Mesodermal cell (in vitro differentiated cells): ENCODE data around the gene PKN2.

Source experiments
- H3K27ac ChIP-seq: 2 replicates; pipeline ENCODE4 v1.7.0; 2013; ENCODE audit warnings: mild to moderate bottlenecking, low read depth, low read length, moderate library complexity; ENCODE audit not compliant: severe bottlenecking
- H3K36me3 ChIP-seq: 2 replicates; pipeline ENCODE4 v1.7.1; 2013; ENCODE audit warnings: mild to moderate bottlenecking, low read length, moderate library complexity; ENCODE audit not compliant: control insufficient read depth, insufficient read depth
- H3K4me1 ChIP-seq: one replicate; pipeline ENCODE4 v1.7.1; 2013; ENCODE audit warnings: mild to moderate bottlenecking, low read length; ENCODE audit not compliant: insufficient read depth, control insufficient read depth, poor library complexity, severe bottlenecking
- H3K4me3 ChIP-seq: 2 replicates; pipeline ENCODE4 v1.7.0; 2013; ENCODE audit warnings: low read length, control low read depth, mild to moderate bottlenecking; ENCODE audit not compliant: insufficient read depth, poor library complexity, severe bottlenecking; ENCODE audit errors: extremely low read depth
- H3K9me3 ChIP-seq: 2 replicates; pipeline ENCODE4 v1.7.1; 2013; ENCODE audit warnings: mild to moderate bottlenecking, low read length, moderate library complexity; ENCODE audit not compliant: control insufficient read depth
- WGBS, 2 experiments: methylation state at CpG; one replicate each; pipeline ENCODE4 v1.1.5; 2013; ENCODE audit warnings: missing lambda C conversion rate in 2 of 2; ENCODE audit not compliant: insufficient coverage in 2 of 2; 5-methylcytosine and 5-hydroxymethylcytosine counted together

Gene PKN2

GRCh38 chr1:88763649-88764406 is 79.8 kb downstream of the PKN2 start:
- peaks cover 22% of the 10 kb centered on the region for H3K36me3 ChIP-seq
- no peak overlapping the region for H3K27ac ChIP-seq
- no peaks in the 10 kb centered on the region for H3K9me3 ChIP-seq
- 89 to 100% methylated on average over 1 of the region's 1 CpG for WGBS, 2 experiments
- no peak overlapping the region for H3K4me3 ChIP-seq
- H3K4me1 ChIP-seq = no peaks in the 10 kb centered on the region

- Histone ChIP-seq H3K4me1 (no peaks in the 10 kb centered on the region), H3K4me3 (no peak overlapping the region), H3K36me3 (peaks cover 30% of the 10 kb centered on the region), H3K9me3 (no peaks in the 10 kb centered on the region), H3K27ac (no peak overlapping the region)
These were observed 84.1 kb downstream of the PKN2 start for GRCh38 chr1:88768187-88768586.

GRCh38 chr1:88768816-88769215 is 84.7 kb downstream of the PKN2 start:
- Histone ChIP-seq H3K27ac (no peak overlapping the region), H3K36me3 (peaks cover 36% of the 10 kb centered on the region), H3K9me3 (no peaks in the 10 kb centered on the region), H3K4me1 (peaks cover 2% of the 10 kb centered on the region), H3K4me3 (no peak overlapping the region)
- 87 to 89% methylated on average over 2 to 4 of the region's 5 CpGs for WGBS, 2 experiments

- H3K9me3 ChIP-seq = no peaks in the 10 kb centered on the region
- H3K4me3 ChIP-seq = no peak overlapping the region
- WGBS, 2 experiments = 100% methylated on average over 1 of the region's 3 CpGs; no CpG with 5 or more reads in 1 of the 2 experiments
- H3K27ac ChIP-seq = peak overlapping the region; percentile 25
- peaks cover 54% of the 10 kb centered on the region for H3K36me3 ChIP-seq
- H3K4me1 ChIP-seq = peaks cover 10% of the 10 kb centered on the region
These were observed 89.6 kb downstream of the PKN2 start for GRCh38 chr1:88773540-88774150.

GRCh38 chr1:88774151-88774556 is 90.1 kb downstream of the PKN2 start:
- Histone ChIP-seq H3K4me1 (peaks cover 10% of the 10 kb centered on the region), H3K4me3 (no peak overlapping the region), H3K27ac (peak overlapping the region; percentile 25), H3K9me3 (no peaks in the 10 kb centered on the region), H3K36me3 (peaks cover 56% of the 10 kb centered on the region)
- 50 to 100% methylated on average over 1 of the region's 1 CpG for WGBS, 2 experiments

GRCh38 chr1:88777604-88778149 is 93.6 kb downstream of the PKN2 start:
- peaks cover 53% of the 10 kb centered on the region for H3K36me3 ChIP-seq
- 17 to 80% methylated on average over 1 of the region's 3 CpGs for WGBS, 2 experiments
- no peak overlapping the region for H3K4me3 ChIP-seq
- H3K9me3 ChIP-seq = no peaks in the 10 kb centered on the region
- H3K4me1 ChIP-seq = peaks cover 10% of the 10 kb centered on the region
- peak overlapping the region; percentile 38 for H3K27ac ChIP-seq

GRCh38 chr1:88779880-88780279 is 95.8 kb downstream of the PKN2 start:
- Histone ChIP-seq H3K4me3 (no peak overlapping the region), H3K9me3 (no peaks in the 10 kb centered on the region), H3K36me3 (peaks cover 50% of the 10 kb centered on the region), H3K4me1 (peaks cover 3% of the 10 kb centered on the region), H3K27ac (no peak overlapping the region)

GRCh38 chr1:88780485-88780884 is 96.4 kb downstream of the PKN2 start:
- Histone ChIP-seq H3K36me3 (peaks cover 50% of the 10 kb centered on the region), H3K9me3 (no peaks in the 10 kb centered on the region), H3K27ac (no peak overlapping the region)

GRCh38 chr1:88783145-88783544 is 99.1 kb downstream of the PKN2 start:
- peaks cover 61% of the 10 kb centered on the region for H3K36me3 ChIP-seq
- no peaks in the 10 kb centered on the region for H3K4me1 ChIP-seq
- H3K4me3 ChIP-seq = no peak overlapping the region
- 83 to 88% methylated on average over 1 of the region's 2 CpGs for WGBS, 2 experiments
- no peak overlapping the region for H3K27ac ChIP-seq
- no peaks in the 10 kb centered on the region for H3K9me3 ChIP-seq

More at GRCh38 chr1:88780485-88780884, 96.4 kb downstream of the PKN2 start:
- H3K4me1 ChIP-seq = peaks cover 3% of the 10 kb centered on the region
- H3K4me3 ChIP-seq = no peak overlapping the region

GRCh38 chr1:88784551-88784950 is 100.5 kb downstream of the PKN2 start:
- Histone ChIP-seq H3K9me3 (no peaks in the 10 kb centered on the region), H3K4me3 (no peak overlapping the region), H3K27ac (no peak overlapping the region), H3K4me1 (no peaks in the 10 kb centered on the region), H3K36me3 (peaks cover 54% of the 10 kb centered on the region)
- 90 to 96% methylated on average over 2 to 3 of the region's 6 CpGs for WGBS, 2 experiments
